ENCODE results near the gene LMAN1.

LMAN1 gene

GRCh38 chr18:59353079-59353680, 5.9 kb downstream of the LMAN1 start:
- Histone ChIP-seq H2BK12ac (ENCODE audit: low read length in 2 of 2) (no peak overlapping the region), H2BK5ac (ENCODE audit: low read depth, low read length, poor library complexity, severe bottlenecking) (no peak overlapping the region), H3K4ac (ENCODE audit: low read depth in 1 of 2, low read length in 2 of 2) (no peak overlapping the region), H3K14ac (ENCODE audit: low read length in 2 of 2) (no peak overlapping the region), H3K9ac (ENCODE audit: low read length) (no peak overlapping the region), H3K4me3 (ENCODE audit: insufficient read depth in 1 of 2, low read depth in 1 of 2, low read length in 2 of 2) (no peak overlapping the region), H2AFZ (ENCODE audit: low read depth, low read length) (no peak overlapping the region), H3K23ac (ENCODE audit: low read length in 2 of 2) (no peak overlapping the region), H3K27ac (ENCODE audit: low read length, poor library complexity, severe bottlenecking) (no peak overlapping the region), H3K27me3 (ENCODE audit: control insufficient read depth in 1 of 2, insufficient read depth in 1 of 2, low read length in 2 of 2) (no peaks in the 10 kb centered on the region), H3K9me3 (ENCODE audit: control insufficient read depth, low read length) (no peaks in the 10 kb centered on the region), H2BK120ac (ENCODE audit: low read depth, low read length) (no peak overlapping the region), H3K36me3 (ENCODE audit: control insufficient read depth in 1 of 2, insufficient read depth in 2 of 2, low read depth in 1 of 2, low read length in 2 of 2) (peaks cover 7 to 76% of the 10 kb centered on the region in 2 experiments), H4K8ac (ENCODE audit: low read length) (no peak overlapping the region), H2AK5ac (ENCODE audit: low read length, severe bottlenecking) (no peak overlapping the region), H3K4me1 (ENCODE audit: control insufficient read depth, insufficient read depth, low read depth, low read length) (no peaks in the 10 kb centered on the region), H3K4me2 (ENCODE audit: low read length, poor library complexity, severe bottlenecking) (no peak overlapping the region), H2BK15ac (ENCODE audit: low read depth, poor library complexity, severe bottlenecking) (no peak overlapping the region), H4K91ac (ENCODE audit: low read length) (no peak overlapping the region), H3K79me1 (replicated peaks; ENCODE audit: low read length, poor library complexity, severe bottlenecking) (peaks cover 15% of the 10 kb centered on the region), H3K18ac (ENCODE audit: low read depth in 1 of 2, low read length in 2 of 2) (no peak overlapping the region)
- no peak for DNase-seq
- WGBS: 100% methylated on average over 1 of the region's 4 CpGs

- Histone ChIP-seq H3K23ac (ENCODE audit: low read length in 2 of 2) (no peak overlapping the region), H3K27me3 (ENCODE audit: control insufficient read depth in 1 of 2, insufficient read depth in 1 of 2, low read length in 2 of 2) (no peaks in the 10 kb centered on the region), H4K8ac (ENCODE audit: low read length) (no peak overlapping the region), H2AFZ (ENCODE audit: low read depth, low read length) (no peak overlapping the region), H3K79me1 (replicated peaks; ENCODE audit: low read length, poor library complexity, severe bottlenecking) (peaks cover 17% of the 10 kb centered on the region), H4K91ac (ENCODE audit: low read length) (no peak overlapping the region), H3K14ac (ENCODE audit: low read length in 2 of 2) (no peak overlapping the region), H3K4me3 (ENCODE audit: insufficient read depth in 1 of 2, low read depth in 1 of 2, low read length in 2 of 2) (no peak overlapping the region), H3K4ac (ENCODE audit: low read depth in 1 of 2, low read length in 2 of 2) (no peak overlapping the region), H2BK5ac (ENCODE audit: low read depth, low read length, poor library complexity, severe bottlenecking) (no peak overlapping the region), H3K18ac (ENCODE audit: low read depth in 1 of 2, low read length in 2 of 2) (no peak overlapping the region), H3K9ac (ENCODE audit: low read length) (no peak overlapping the region), H3K4me1 (ENCODE audit: control insufficient read depth, insufficient read depth, low read depth, low read length) (no peaks in the 10 kb centered on the region), H2BK120ac (ENCODE audit: low read depth, low read length) (no peak overlapping the region), H2AK5ac (ENCODE audit: low read length, severe bottlenecking) (no peak overlapping the region), H3K36me3 (ENCODE audit: control insufficient read depth in 1 of 2, insufficient read depth in 2 of 2, low read depth in 1 of 2, low read length in 2 of 2) (peaks cover 7 to 85% of the 10 kb centered on the region in 2 experiments), H2BK12ac (ENCODE audit: low read length in 2 of 2) (no peak overlapping the region), H2BK15ac (ENCODE audit: low read depth, poor library complexity, severe bottlenecking) (no peak overlapping the region), H3K4me2 (ENCODE audit: low read length, poor library complexity, severe bottlenecking) (no peak overlapping the region), H3K9me3 (ENCODE audit: control insufficient read depth, low read length) (no peaks in the 10 kb centered on the region), H3K27ac (ENCODE audit: low read length, poor library complexity, severe bottlenecking) (no peak overlapping the region)
- no peak for DNase-seq
- WGBS: 100% methylated on average over 1 of the region's 3 CpGs
Measured at GRCh38 chr18:59352250-59352855, 6.7 kb downstream of the LMAN1 start.

GRCh38 chr18:59345556-59345955, 13.5 kb downstream of the LMAN1 start:
- H3K4me1 ChIP-seq (ENCODE audit: control insufficient read depth, insufficient read depth, low read depth, low read length): no peaks in the 10 kb centered on the region
- H3K4me2 ChIP-seq (ENCODE audit: low read length, poor library complexity, severe bottlenecking): no peak overlapping the region
- H3K14ac ChIP-seq (ENCODE audit: low read length in 2 of 2): no peak overlapping the region
- 100% methylated on average over 4 of the region's 4 CpGs for WGBS
- no peak overlapping the region for H3K18ac ChIP-seq (ENCODE audit: low read depth in 1 of 2, low read length in 2 of 2)
- no peak overlapping the region for H3K27ac ChIP-seq (ENCODE audit: low read length, poor library complexity, severe bottlenecking)
- no peak overlapping the region for H4K91ac ChIP-seq (ENCODE audit: low read length)
- no peaks in the 10 kb centered on the region for H3K27me3 ChIP-seq (ENCODE audit: control insufficient read depth in 1 of 2, insufficient read depth in 1 of 2, low read length in 2 of 2)
- H2BK15ac ChIP-seq (ENCODE audit: low read depth, poor library complexity, severe bottlenecking): no peak overlapping the region
- no peak overlapping the region for H2AFZ ChIP-seq (ENCODE audit: low read depth, low read length)
- H4K8ac ChIP-seq (ENCODE audit: low read length): no peak overlapping the region
- H2AK5ac ChIP-seq (ENCODE audit: low read length, severe bottlenecking): no peak overlapping the region
- peaks cover 15 to 97% of the 10 kb centered on the region in 2 experiments for H3K36me3 ChIP-seq (ENCODE audit: control insufficient read depth in 1 of 2, insufficient read depth in 2 of 2, low read depth in 1 of 2, low read length in 2 of 2)
- H3K23ac ChIP-seq (ENCODE audit: low read length in 2 of 2): no peak overlapping the region
- no peak overlapping the region for H3K9ac ChIP-seq (ENCODE audit: low read length)
- H2BK120ac ChIP-seq (ENCODE audit: low read depth, low read length): no peak overlapping the region
- H2BK5ac ChIP-seq (ENCODE audit: low read depth, low read length, poor library complexity, severe bottlenecking): no peak overlapping the region
- no peak overlapping the region for H2BK12ac ChIP-seq (ENCODE audit: low read length in 2 of 2)
- peaks cover 6% of the 10 kb centered on the region for H3K79me1 ChIP-seq (replicated peaks; ENCODE audit: low read length, poor library complexity, severe bottlenecking)
- no peak for DNase-seq
- H3K4ac ChIP-seq (ENCODE audit: low read depth in 1 of 2, low read length in 2 of 2): no peak overlapping the region
- H3K4me3 ChIP-seq (ENCODE audit: insufficient read depth in 1 of 2, low read depth in 1 of 2, low read length in 2 of 2): no peak overlapping the region
- peaks cover 26% of the 10 kb centered on the region for H3K9me3 ChIP-seq (ENCODE audit: control insufficient read depth, low read length)

DNA sequence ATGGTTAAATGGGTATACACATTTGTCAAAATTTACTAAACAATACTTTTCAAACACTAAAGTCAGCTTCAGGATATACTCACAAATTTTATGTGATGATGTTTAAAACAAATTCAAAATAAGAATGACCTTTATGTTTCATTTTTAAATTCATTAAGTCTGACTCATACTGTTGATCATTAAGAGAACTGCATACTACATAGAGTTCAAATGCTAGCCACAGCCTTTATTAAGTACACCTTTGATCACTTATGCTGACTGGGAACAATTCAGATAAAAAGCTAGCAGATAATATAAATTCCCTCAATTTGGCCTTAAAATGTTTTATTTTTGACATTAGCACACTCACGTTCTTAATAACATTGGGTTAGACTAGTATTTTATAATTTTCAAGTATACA, 14.1 kb downstream of the LMAN1 start:
- no peak overlapping the region for H2BK120ac ChIP-seq (ENCODE audit: low read depth, low read length)
- H4K8ac ChIP-seq (ENCODE audit: low read length): no peak overlapping the region
- no peak overlapping the region for H3K9ac ChIP-seq (ENCODE audit: low read length)
- no CpG with 5 or more reads among the region's 1 CpG for WGBS
- no peak overlapping the region for H2AFZ ChIP-seq (ENCODE audit: low read depth, low read length)
- H3K27me3 ChIP-seq (ENCODE audit: control insufficient read depth in 1 of 2, insufficient read depth in 1 of 2, low read length in 2 of 2): no peaks in the 10 kb centered on the region
- no peak overlapping the region for H2AK5ac ChIP-seq (ENCODE audit: low read length, severe bottlenecking)
- H3K4me2 ChIP-seq (ENCODE audit: low read length, poor library complexity, severe bottlenecking): no peak overlapping the region
- no peak overlapping the region for H3K23ac ChIP-seq (ENCODE audit: low read length in 2 of 2)
- H2BK12ac ChIP-seq (ENCODE audit: low read length in 2 of 2): no peak overlapping the region
- no peak overlapping the region for H4K91ac ChIP-seq (ENCODE audit: low read length)
- no peak overlapping the region for H3K4me3 ChIP-seq (ENCODE audit: insufficient read depth in 1 of 2, low read depth in 1 of 2, low read length in 2 of 2)
- peaks cover 7% of the 10 kb centered on the region for H3K79me1 ChIP-seq (replicated peaks; ENCODE audit: low read length, poor library complexity, severe bottlenecking)
- H3K36me3 ChIP-seq (ENCODE audit: control insufficient read depth in 1 of 2, insufficient read depth in 2 of 2, low read depth in 1 of 2, low read length in 2 of 2): peaks cover 16 to 99% of the 10 kb centered on the region in 2 experiments
- peaks cover 32% of the 10 kb centered on the region for H3K9me3 ChIP-seq (ENCODE audit: control insufficient read depth, low read length)
- no peaks in the 10 kb centered on the region for H3K4me1 ChIP-seq (ENCODE audit: control insufficient read depth, insufficient read depth, low read depth, low read length)
- no peak for DNase-seq
- H2BK15ac ChIP-seq (ENCODE audit: low read depth, poor library complexity, severe bottlenecking): no peak overlapping the region
- H3K4ac ChIP-seq (ENCODE audit: low read depth in 1 of 2, low read length in 2 of 2): no peak overlapping the region
- no peak overlapping the region for H3K18ac ChIP-seq (ENCODE audit: low read depth in 1 of 2, low read length in 2 of 2)
- no peak overlapping the region for H3K27ac ChIP-seq (ENCODE audit: low read length, poor library complexity, severe bottlenecking)
- H2BK5ac ChIP-seq (ENCODE audit: low read depth, low read length, poor library complexity, severe bottlenecking): no peak overlapping the region
- no peak overlapping the region for H3K14ac ChIP-seq (ENCODE audit: low read length in 2 of 2)
